HuH-7.5 (cell line): ENCODE data around the gene ZNF438.
"Not testable (repeated sequence)": the region's sequence is repeated elsewhere in the genome, so short reads cannot be mapped to it uniquely, and the experiment has no call there.

Experiments
- DNase-seq: peaks from one replicate; pipeline ENCODE4 v3.0.0; 2011; ENCODE audit warnings: low spot score

Gene ZNF438

DNA sequence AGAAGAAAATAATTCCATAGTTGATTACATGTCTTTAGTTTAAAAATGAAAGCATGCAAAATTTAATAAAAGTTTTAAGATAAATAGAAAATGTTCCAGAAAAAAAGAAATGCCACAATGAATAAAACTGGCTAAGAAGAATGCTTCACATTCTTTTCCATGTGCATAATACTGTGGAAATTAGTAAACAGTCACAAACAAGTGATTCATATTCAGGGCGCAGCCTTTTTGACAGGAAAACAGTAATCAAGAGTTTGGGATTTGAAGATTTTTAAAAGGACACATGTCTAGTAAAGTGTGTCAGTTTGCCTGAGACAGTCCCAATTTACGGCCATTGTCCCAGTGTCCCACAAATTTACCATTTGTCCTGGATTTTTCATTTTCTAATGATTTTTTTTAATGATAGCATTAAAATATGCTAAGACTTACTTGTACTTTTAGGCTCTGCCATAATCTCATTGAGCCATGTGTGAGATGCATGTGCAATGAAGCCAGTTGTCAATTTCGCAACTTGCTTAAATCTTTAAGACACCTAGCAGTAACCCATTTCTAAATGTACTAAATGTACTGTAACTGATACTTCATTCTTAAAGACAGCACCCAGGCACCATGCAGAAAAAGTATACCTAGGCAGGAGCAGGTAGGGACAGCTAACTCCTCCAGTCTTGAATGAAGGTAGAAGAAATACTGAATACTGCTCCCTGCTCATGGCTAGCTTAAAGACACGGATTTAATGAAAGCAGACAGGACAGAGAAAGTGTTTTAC lies 46.9 kb downstream of the ZNF438 start:
- DNase-seq = no peak

- DNase-seq = not testable (repeated sequence)
These were observed 48.5 kb downstream of the ZNF438 start for GRCh38 chr10:30983209-30983608.

DNA sequence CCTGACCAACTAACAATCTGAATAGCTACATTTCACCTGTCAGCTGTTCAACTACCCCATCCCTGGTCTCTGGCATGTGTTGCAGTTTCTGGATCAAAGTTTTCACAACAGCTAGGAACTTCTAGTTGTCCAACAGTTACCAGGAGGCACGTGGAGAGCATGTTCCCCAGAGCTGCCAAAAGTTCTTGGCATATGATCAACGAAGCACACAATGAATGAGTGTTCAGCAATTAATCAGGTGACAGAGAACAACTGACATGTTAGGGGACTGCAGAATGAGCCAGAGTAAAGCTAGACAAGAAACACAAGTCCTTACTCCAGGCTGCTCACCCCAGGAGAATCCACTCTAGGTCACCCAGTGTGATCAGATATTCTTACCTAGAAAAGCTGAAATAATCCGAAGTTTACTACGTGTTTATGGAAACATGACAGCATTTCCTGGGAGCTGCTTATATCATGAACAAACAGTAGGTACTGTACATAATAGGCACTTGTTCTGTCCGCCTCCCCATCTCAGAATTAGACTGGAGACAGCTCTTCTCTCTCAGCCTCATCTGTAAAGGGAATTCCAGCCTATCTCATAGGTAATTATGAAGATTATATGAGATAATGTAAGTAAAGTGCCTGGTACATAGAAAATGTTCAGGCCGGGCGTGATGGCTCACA lies 50.6 kb downstream of the ZNF438 start:
- no peak for DNase-seq

- DNase-seq = no peak
These were observed 51.7 kb downstream of the ZNF438 start for GRCh38 chr10:30979956-30980355.

DNA sequence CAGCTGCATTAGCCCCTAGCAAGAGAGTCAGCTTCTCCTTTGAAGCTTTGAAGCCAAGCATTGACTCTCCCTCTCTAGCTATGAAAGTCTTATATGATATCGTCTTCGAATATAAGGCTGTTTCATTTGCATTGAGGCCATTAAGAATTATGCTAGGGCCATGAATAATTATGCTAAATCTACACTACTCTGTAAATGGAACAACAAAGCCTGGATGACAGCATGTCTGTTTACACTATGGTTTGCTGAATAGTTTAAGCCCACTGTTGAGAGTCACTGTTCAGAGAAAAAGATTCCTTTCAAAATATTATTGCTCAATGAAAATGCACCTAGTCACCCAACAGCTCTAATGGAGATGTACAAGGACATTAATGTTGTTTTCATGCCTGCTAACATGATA lies 52.8 kb downstream of the ZNF438 start:
- DNase-seq = no peak

- no peak for DNase-seq
These were observed 54.3 kb downstream of the ZNF438 start for GRCh38 chr10:30977385-30977784.

- DNase-seq = no peak
These were observed 56.8 kb downstream of the ZNF438 start for GRCh38 chr10:30974773-30975415.

DNA sequence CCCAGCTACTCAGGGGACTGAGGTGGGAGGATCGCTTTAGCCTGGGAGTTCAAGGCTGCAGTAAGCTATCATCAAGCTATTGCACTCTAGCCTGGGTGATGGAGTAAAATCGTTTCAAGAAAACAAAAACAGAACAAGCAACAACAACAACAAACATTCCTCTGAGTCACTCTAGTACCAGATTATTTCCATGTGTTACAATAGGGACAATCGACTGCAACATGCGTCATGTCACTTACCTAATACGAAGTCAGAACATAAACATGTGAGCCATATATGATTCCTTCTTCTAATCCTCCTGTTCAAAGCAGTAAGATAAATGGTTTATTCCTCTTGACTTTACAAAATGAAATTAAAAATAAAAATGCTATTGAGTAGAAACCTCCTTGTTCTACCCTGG lies 57.3 kb downstream of the ZNF438 start:
- no peak for DNase-seq

- no peak for DNase-seq
These were observed 57.9 kb downstream of the ZNF438 start for GRCh38 chr10:30973737-30974136.

- DNase-seq = no peak
These were observed 60.8 kb downstream of the ZNF438 start for GRCh38 chr10:30970760-30971460.

- no peak for DNase-seq
These were observed 63.0 kb downstream of the ZNF438 start for GRCh38 chr10:30968711-30969110.

GRCh38 chr10:30967650-30968410 lies 63.8 kb downstream of the ZNF438 start:
- DNase-seq = no peak

GRCh38 chr10:30963992-30964930 lies 67.4 kb downstream of the ZNF438 start:
- no peak for DNase-seq

DNA sequence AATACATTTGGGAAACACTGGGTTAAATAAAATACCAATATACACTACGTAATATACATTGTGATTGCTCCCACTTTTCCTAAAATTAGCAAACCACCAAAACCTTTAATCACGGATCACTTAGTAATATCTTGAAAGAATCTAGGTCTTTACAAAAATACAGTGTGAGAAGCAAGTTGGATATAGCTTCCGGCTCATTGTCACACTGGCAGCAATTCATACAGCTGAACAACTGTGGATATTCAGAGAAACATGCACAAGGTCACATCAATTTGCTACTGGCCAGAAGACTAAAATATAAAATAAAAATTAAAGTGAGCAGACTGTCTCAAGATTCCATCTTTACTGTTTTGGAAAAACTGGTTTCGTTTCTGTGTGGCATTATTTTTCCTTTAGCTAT lies 69.1 kb downstream of the ZNF438 start:
- no peak for DNase-seq

GRCh38 chr10:30959836-30960210 lies 71.8 kb downstream of the ZNF438 start:
- no peak for DNase-seq

DNA sequence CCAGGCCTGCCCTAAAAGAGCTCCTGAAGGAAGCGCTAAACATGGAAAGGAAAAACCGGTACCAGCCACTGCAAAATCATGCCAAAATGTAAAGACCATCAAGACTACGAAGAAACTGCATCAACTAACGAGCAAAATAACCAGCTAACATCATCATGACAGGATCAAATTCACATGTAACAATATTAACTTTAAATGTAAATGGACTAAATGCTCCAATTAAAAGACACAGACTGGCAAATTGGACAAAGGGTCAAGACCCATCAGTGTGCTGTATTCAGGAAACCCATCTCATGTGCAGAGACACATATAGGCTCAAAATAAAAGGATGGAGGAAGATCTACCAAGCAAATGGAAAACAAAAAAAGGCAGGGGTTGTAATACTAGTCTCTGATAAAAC lies 82.4 kb downstream of the ZNF438 start:
- DNase-seq = not testable (repeated sequence)

- no peak for DNase-seq
These were observed 87.7 kb downstream of the ZNF438 start for GRCh38 chr10:30944005-30944404.

DNA sequence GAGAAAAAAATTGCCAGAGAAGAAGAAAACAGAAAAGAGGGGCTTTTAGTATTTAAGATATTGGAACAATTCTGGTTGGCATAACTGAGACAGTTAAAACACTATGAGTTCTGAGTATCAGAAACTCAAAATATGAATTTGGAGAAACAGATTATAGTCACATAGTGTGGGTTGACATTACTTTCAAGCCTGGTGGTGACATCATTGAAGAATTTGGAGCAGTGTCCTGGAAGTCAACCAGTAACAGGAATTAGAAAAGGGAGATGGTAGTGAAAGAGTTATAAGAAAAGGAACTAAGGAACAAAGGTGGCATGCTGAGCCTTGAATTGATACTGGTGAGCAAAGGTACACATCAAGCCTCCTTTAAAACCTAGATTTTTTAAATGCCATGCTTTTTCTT lies 88.2 kb downstream of the ZNF438 start:
- no peak for DNase-seq

DNA sequence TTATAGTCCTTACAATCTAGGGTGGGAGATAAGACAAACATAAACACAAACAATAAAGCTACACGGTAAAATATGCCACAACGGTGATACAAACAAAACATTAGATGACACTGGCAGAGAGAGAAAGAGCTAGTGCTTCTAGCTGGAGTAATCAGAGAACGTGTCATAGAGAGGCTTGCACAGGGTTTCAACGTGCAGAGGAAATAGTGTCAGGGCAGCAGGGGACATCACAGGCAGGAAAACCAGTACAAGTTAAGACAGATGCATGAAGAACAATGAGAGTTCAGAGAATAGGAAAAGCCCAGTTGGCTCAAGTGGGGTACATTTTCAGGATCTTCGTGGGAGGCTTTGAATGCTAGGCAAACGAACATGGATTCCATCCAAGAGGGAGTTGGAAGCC lies 91.4 kb downstream of the ZNF438 start:
- no peak for DNase-seq

DNA sequence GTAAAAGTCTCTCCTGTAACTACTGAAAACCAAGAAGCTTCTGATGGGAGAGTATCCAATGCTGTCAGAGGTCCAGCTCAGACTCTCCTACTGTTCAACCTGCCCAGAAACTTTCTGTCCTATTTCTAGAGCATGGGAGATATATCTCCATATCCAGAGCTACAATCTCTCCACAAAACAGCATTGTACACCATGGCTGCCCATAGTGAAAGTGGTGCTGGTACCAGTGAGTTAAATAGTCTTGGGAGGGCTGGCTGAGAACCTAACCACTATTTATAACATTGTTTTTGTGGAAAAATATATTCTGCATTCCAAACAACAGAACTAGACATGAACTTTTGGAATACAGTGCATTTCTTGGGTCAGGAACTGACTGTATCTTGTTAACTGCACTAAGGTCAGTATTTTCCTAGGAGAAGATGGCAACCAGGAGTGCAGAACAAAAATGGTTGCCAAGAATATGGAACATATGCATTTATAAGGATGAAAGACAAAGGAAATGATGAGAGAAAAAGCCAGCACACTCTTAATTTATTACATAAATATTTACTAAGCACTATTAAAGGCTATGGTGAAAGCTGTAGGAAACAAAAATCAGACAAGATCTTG lies 91.9 kb downstream of the ZNF438 start:
- DNase-seq = no peak
